Stimulated activated CD4-positive, alpha-beta T cell treated with anti-CD3 and anti-CD28 coated beads, Interleukin-2, amount 100 ng/mL, for 4 hours (primary cell): ENCODE results near the gene LEPR.
A peak's percentile ranks its signal among the peaks of the same experiment; 100 is the strongest.

ENCODE experiments used
- DNase-seq: peaks from one replicate; pipeline ENCODE4 v3.0.0-alpha.2; 2020; ENCODE audit warnings: low read depth

The LEPR gene

GRCh38 chr1:65412256-65412983, 8.0 kb upstream of the LEPR start:
- DNase-seq = no peak

GRCh38 chr1:65412984-65413375, 7.5 kb upstream of the LEPR start:
- no peak for DNase-seq

GRCh38 chr1:65414538-65414937, 5.9 kb upstream of the LEPR start:
- DNase-seq = no peak

- DNase-seq = no peak
Observed at GRCh38 chr1:65416767-65417166, 3.7 kb upstream of the LEPR start.

- no peak for DNase-seq
Observed at GRCh38 chr1:65417729-65418128, 2.7 kb upstream of the LEPR start.

DNA sequence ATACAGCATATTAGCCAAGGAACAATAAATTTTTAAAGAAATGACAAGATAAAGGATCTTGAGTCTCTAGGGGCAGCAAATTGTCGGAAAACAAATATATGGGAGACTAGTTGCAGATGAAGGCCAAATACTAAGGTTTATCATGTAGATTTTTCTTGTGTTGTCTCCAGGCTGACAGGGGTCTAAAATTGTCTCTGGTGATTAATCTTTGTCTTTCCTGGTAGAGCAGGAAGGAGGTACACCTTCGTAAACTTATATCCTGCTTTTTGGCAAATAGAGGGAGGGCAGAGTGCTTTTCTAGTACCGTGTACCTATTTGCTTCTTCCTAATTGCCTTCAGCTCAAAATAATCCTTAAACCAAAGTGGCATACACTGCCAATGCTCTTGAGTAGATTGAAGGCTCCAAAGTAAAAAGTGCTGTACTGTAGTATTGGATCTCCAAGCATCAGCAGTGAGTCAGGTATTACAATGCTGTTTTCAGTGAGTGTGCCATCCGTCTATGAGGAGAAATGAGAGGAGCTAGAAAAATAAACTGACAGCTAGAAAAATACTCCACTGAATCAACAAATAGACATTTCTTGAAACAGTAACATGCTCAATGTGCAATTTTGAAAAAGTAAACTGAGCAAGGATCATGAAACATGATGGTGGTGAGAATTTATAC, 1.8 kb upstream of the LEPR start:
- no peak for DNase-seq

GRCh38 chr1:65419681-65420589, 533 bp upstream of the LEPR start:
- peak; percentile 99 for DNase-seq

- no peak for DNase-seq
Observed at GRCh38 chr1:65421351-65422025, 1.0 kb downstream of the LEPR start.

DNA sequence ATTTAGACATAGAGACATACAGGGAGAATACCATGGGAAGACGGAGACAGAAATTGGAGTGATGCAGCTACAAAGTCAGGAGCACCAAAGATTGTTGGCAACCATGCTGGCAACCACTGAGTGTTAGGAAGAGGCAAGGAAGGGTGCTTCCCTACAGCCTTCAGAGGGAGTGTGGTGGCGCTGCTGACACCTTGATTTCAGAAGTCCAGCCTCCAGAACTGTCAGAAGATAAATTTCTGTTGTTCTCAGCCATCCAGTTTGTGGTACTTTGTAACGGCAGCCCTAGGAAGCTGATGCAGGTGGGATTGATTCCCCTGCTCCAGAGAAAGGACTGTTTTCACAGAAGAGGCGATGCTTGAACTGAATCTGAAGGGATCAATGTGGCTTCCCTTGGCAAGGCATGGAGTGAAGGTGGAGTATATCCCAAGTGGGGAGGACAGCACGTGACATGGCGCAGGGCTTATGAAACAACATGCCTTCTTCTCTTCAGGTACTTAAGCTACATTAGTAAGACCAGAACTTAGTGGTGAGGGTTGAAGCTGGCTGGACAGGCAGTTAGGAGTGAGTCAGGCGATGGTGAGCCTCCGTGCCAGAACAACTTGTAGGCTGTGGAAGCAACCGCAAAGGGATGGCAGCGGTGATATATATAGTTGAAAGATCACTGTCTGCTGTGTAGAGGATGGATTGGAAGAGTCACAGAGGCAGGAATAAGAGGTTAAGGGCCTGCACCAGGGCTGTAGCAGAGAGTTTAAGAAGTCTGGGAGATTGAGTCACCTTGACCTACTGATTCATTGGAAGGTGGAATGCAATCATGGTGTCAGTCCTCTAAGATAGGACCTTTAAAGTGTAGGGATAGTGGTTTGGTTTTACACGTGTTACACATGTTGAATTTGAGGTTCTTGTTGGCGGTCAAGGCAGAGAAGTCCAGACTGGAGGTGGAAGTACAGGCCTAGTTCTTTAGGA, 2.1 kb downstream of the LEPR start:
- DNase-seq = no peak

DNA sequence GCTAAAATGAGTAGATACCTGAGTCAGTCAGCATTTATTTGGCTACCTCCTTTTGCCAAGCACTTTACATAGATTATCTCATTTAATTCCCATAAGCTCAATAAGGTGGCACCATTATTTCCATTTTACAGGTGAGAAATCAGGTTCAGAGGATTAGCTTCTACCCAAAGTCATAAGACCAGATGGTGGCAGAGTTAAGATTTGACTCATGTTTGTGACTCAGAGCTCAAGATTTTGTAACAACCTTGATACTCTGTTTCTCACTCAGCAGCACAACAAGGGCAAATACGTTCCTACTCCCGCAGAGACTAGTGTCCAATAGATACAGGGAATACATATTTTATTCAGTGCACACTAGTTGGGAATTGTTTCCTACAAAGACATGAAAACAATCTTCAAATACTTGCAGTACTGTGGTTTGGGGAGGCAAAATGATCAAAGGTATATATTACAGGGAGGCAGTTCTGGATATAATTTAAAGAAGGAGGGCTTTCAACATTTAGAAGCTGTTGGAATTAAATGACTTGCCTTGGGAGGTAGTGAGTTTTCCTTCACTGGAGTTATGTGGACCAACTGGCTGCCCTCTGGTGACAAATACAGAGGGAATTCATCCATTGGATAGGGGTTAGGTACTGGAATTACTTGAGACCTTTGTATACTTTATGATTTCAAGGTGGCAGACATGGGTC, 3.6 kb downstream of the LEPR start:
- DNase-seq = no peak

DNA sequence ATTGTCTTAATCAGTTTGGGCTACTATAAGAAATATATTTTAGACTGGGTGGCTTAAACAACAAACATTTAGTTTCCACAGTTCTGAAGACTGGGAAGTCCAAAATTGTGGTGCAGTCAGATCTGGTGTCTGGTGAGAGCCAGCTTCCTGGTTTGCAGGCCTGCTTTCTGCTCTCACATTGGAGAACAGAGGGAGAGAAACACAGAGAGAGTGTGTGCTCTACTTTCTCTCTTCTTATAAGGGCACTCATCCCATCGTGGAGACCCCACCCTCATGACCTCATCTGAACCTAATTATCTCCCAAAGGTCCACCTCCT, 4.1 kb downstream of the LEPR start:
- DNase-seq = no peak

- DNase-seq = no peak
Observed at GRCh38 chr1:65425006-65425405, 4.5 kb downstream of the LEPR start.

DNA sequence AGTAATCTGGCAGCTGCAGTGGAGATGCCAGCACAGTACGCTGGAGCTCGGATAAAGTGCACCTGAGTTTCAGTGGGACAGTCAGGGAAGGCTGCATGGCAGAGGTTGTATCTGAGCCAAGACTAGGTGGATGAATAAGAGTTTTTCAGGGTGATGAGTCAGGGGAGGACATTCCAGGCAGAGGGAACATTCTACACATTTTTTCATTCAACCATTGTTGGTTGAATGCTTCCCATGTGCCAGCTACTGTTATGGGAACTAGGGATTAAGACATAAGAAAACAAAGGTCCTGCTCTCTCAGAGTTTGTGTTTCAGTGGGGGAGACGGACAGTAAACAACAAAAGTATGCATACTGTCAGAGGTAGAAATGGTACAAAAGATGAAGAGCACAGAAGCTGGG, 5.2 kb downstream of the LEPR start:
- no peak for DNase-seq

- no peak for DNase-seq
Observed at GRCh38 chr1:65429078-65429477, 8.6 kb downstream of the LEPR start.

DNA sequence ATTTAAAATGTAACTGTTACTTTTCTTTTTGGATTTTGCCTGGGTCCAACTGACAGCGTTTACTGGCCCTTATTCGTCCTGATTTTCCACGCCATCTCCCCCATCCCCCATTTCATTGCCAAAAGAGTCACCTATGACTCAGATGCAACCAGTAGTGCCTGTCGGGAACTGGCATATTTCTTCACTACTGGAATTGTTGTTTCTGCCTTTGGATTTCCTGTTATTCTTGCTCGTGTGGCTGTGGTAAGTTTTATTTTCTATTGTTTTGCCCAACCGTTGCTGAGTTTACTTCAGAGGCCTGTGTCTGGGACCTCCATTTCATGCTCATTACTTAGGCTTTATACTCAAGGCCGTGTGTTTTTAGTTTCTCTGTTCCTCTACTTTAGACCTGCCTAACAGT, 9.3 kb downstream of the LEPR start:
- no peak for DNase-seq

DNA sequence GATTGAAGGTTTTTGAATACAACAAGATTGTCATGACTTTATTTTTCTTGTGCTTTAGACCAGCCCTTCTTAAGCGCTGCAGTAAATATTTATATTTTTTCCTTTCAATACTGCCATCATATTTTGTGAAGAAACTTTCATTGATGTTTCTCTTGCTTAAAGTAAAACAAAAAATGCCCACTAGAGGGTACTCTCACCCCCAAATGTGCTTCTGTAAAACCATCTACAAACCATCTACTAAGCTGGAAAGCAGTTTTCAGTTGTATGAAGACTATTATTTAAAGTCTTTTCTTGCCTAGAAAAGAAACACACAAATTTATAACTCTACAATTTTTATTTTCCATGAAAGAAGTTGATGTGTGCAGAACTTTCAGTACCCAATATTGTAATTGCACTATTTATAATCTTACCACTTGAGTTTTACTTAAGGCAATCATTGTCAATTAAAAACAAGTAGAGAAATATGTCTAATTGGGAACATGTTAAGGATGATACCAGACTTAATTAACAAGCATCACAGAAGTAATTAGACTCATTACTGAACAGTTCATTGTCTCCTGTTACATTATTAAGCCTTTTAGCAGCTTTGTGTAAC, 10.7 kb downstream of the LEPR start:
- DNase-seq = no peak

- no peak for DNase-seq
Observed at GRCh38 chr1:65432918-65433317, 12.4 kb downstream of the LEPR start.

DNA sequence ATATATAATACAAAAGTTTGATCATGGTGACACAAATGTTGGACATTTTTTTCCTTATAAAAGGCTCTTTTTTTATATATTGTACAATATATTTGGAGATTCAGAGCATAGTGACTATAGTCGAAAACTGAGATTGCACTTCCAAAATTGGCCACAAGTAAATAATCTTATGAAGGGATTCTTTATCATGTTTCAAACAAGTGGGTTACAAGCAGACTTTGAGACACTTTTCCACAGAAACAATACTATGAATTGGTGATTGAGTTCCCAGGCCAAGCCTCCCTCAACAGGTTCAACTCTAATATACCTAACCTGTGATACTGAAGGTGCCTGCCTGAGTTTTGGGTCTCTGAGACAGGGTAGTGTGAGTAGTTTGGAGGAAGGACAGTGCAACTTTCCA, 13.8 kb downstream of the LEPR start:
- DNase-seq = no peak

DNA sequence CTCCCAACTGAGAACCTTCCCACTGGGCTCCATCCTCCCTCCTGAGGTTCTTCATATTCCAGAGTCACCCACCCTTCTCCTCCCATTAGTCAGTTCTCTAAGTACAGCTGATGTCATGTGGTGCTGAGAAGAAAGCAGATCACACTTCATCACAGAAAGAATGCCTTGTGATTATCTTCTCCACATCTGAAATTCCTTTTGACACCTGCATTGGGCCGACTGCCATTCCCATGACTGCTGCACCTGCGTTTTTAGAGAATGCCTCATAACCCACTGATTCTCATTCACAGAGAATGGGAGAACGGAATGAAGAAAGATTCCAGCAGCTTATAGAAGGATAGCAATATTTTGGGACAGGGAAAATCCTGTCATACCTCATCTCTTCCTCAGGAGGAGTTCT, 14.3 kb downstream of the LEPR start:
- DNase-seq = no peak

- no peak for DNase-seq
Observed at GRCh38 chr1:65435987-65436386, 15.5 kb downstream of the LEPR start.
